K562 (cell line): ENCODE measurements around the gene CFAP54. TPM values are rescaled to one million over a fixed set of nuclear protein-coding genes. Genes with fewer than 3 reads are reported as not detected.

Source experiments
- ATAC-seq: fragments of 200-7000 bp; cut with Tn5 transposase; 3 replicates; pipeline ENCODE4 v1.9.1; 2020; ENCODE audit warnings: moderate library complexity
- BruUV-seq: library from RNA; stranded (reverse); fragments of 400-500 nt; replicated peaks from 2 replicates; lab custom pipeline; 2021; lab: Mats Ljungman, UMichigan
- CTCF ChIA-PET: fragments of 300-600 bp; formaldehyde crosslinking; extraction: SDS; loops from one replicate; lab custom pipeline; 2021; ENCODE audit warnings: low intra/inter-chr PET ratio; lab: Yijun Ruan, JAX
- POLR2A ChIA-PET: fragments of 300-600, 350-650 bp; sonication (Branson Sonifier 250); formaldehyde crosslinking; extraction: SDS; loops from one replicate; lab custom pipeline; 2021; ENCODE audit warnings: antibody characterized with exemption, inconsistent platforms; lab: Yijun Ruan, JAX
- DNase-seq, 4 experiments: peaks; one replicate each; pipeline versions ENCODE4 v3.0.0 to v3.0.0-alpha.2; 2011 to 2018; ENCODE audit warnings: low spot score in 3 of 4, mixed read lengths in 3 of 4; ENCODE audit errors: extremely low read depth in 1 of 4
- FAIRE-seq: peaks from 2 replicates; lab custom pipeline; 2011; peaks lifted over from hg19 to GRCh38; lab: Jason Lieb, UNC
- H2AFZ ChIP-seq: 2 replicates; pipeline ENCODE4 v1.6.0; 2011; ENCODE audit warnings: low read depth, low read length, control low read depth, inconsistent platforms
- H3K27ac ChIP-seq: fragments of 200-600 bp; 3 replicates; pipeline ENCODE4 v1.8.0; 2011; ENCODE audit warnings: low read depth, mild to moderate bottlenecking, control low read depth, inconsistent platforms, low read length, moderate library complexity, mixed read lengths; ENCODE audit errors: extremely low read depth
- H3K27me3 ChIP-seq, 2 experiments: fragments of 300-600 bp in 1 of 2; 2 replicates in 1 of 2; 3 replicates in 1 of 2; pipeline versions ENCODE4 v1.6.0 to v1.8.0; 2011; ENCODE audit warnings: inconsistent platforms in 2 of 2, low read length in 2 of 2, mild to moderate bottlenecking in 1 of 2, mixed read lengths in 1 of 2, moderate library complexity in 1 of 2; ENCODE audit not compliant: control insufficient read depth in 2 of 2, insufficient read depth in 2 of 2
- H3K36me3 ChIP-seq: fragments of 300-600 bp; 3 replicates; pipeline ENCODE4 v1.8.0; 2011; ENCODE audit warnings: mild to moderate bottlenecking, low read length, inconsistent platforms; ENCODE audit not compliant: control insufficient read depth, insufficient read depth
- H3K4me1 ChIP-seq, 2 experiments: fragments of 200-600 bp in 1 of 2; replicated peaks in 1 of 2; 2 replicates in 1 of 2; 3 replicates in 1 of 2; pipeline versions ENCODE4 v1.5.1 to v1.8.0; 2011; ENCODE audit warnings: inconsistent platforms in 2 of 2, low read length in 2 of 2, mild to moderate bottlenecking in 1 of 2, mixed read lengths in 1 of 2, moderate library complexity in 1 of 2; ENCODE audit not compliant: control insufficient read depth in 2 of 2, insufficient read depth in 2 of 2
- H3K4me2 ChIP-seq: 2 replicates; pipeline ENCODE4 v1.6.1; 2011; ENCODE audit warnings: low read length, control low read depth, inconsistent platforms, mixed read lengths; ENCODE audit not compliant: insufficient read depth
- H3K4me3 ChIP-seq: fragments of 200-600 bp; sonication (generic), shearing (Covaris generic); 2 replicates; pipeline ENCODE4 v1.5.1; 2016; ENCODE audit warnings: control low read depth, inconsistent platforms
- H3K79me2 ChIP-seq: fragments of 200-600 bp; 3 replicates; pipeline ENCODE4 v1.8.0; 2011; ENCODE audit warnings: low read length, inconsistent platforms; ENCODE audit not compliant: control insufficient read depth, insufficient read depth
- H3K9ac ChIP-seq, 2 experiments: 2 replicates each; pipeline versions ENCODE4 v1.6.0 to v1.6.1; 2011; ENCODE audit warnings: low read depth in 2 of 2, low read length in 2 of 2, control low read depth in 1 of 2, inconsistent platforms in 1 of 2, mild to moderate bottlenecking in 1 of 2, mixed read lengths in 1 of 2; ENCODE audit not compliant: insufficient read depth in 1 of 2
- H3K9me1 ChIP-seq: one replicate; pipeline ENCODE4 v1.6.0; 2011; ENCODE audit warnings: inconsistent platforms, mild to moderate bottlenecking, low read length, moderate library complexity; ENCODE audit not compliant: control insufficient read depth, insufficient read depth
- H3K9me3 ChIP-seq: replicated peaks from 2 replicates; pipeline ENCODE4 v1.5.1; 2011; ENCODE audit warnings: low read depth, low read length, inconsistent platforms; ENCODE audit not compliant: control insufficient read depth, insufficient read depth
- H4K20me1 ChIP-seq: replicated peaks from 2 replicates; pipeline ENCODE4 v1.6.1; 2011; ENCODE audit warnings: low read length, inconsistent platforms, mixed read lengths; ENCODE audit not compliant: control insufficient read depth, insufficient read depth
- GTF2A2 ChIP-seq: IDR thresholded peaks from 2 replicates; pipeline ENCODE4 v1.6.1; 2016; ENCODE audit warnings: mild to moderate bottlenecking, missing genetic modification characterization, missing compliant biosample characterization
- HDAC6 ChIP-seq: IDR thresholded peaks from 2 replicates; pipeline ENCODE4 v1.6.1; 2012; ENCODE audit warnings: low read depth, mild to moderate bottlenecking, control low read depth, inconsistent platforms, low read length, moderate library complexity
- HNRNPL ChIP-seq: fragments of 200-400 bp; formaldehyde crosslinking; IDR thresholded peaks from 2 replicates; pipeline ENCODE4 v1.6.1; 2017; ENCODE audit warnings: low read depth, mild to moderate bottlenecking, low read length
- KAT8 ChIP-seq: fragments of 450-650 bp; IDR thresholded peaks from 2 replicates; pipeline ENCODE4 v1.6.1; 2016; ENCODE audit warnings: low read depth, mild to moderate bottlenecking
- SIX5 ChIP-seq, 2 experiments: IDR thresholded peaks; 2 replicates each; pipeline ENCODE4 v1.6.1; 2011; ENCODE audit warnings: low read length in 2 of 2, borderline replicate concordance in 1 of 2, low read depth in 1 of 2, mild to moderate bottlenecking in 1 of 2, moderate library complexity in 1 of 2; ENCODE audit not compliant: insufficient read depth in 1 of 2
- SMAD2 ChIP-seq: fragments of 150-350 bp; IDR thresholded peaks from 2 replicates; pipeline ENCODE4 v1.6.1; 2014; ENCODE audit warnings: low read depth, mild to moderate bottlenecking, low read length
- XRCC5 ChIP-seq: fragments of 200-400 bp; formaldehyde crosslinking; IDR thresholded peaks from 2 replicates; pipeline ENCODE4 v1.6.1; 2017; ENCODE audit warnings: low read depth, mild to moderate bottlenecking, low read length
- ZNF449 ChIP-seq: fragments of 250-450 bp; sonication (Bioruptor Pico); IDR thresholded peaks from 2 replicates; pipeline ENCODE4 v1.8.0; 2022; ENCODE audit warnings: moderate library complexity, mild to moderate bottlenecking, inconsistent platforms
- WGBS: fragments of 100-300 bp; shearing (Covaris generic); methylation state at CpG from one replicate; pipeline ENCODE4 v1.1.6; 2016; ENCODE audit warnings: low coverage, mixed read lengths; ENCODE audit not compliant: insufficient coverage; ENCODE audit errors: missing lambda C conversion rate; 5-methylcytosine and 5-hydroxymethylcytosine counted together
- in situ Hi-C: fragments of 300-500 bp; cut with MboI; formaldehyde crosslinking; loops from 4 replicates; pipeline ENCODE4 v1.15.0; 2018; ENCODE audit warnings: inconsistent platforms, mixed read lengths
- intact Hi-C: fragments of 100-400 bp; cut with micrococcal nuclease; formaldehyde crosslinking; loops from 2 replicates; pipeline ENCODE4 v1.14.2; 2022
- polyA plus RNA-seq, 8 experiments: library from polyadenylated mRNA; depleted of rRNA in 4 of 8; stranded (reverse) in 5 of 8; unstranded in 3 of 8; fragments of >200 nt; fragmentation: Nextera tagmentation in 2 of 8; fragmentation: Illumina TruSeq in 1 of 8; extraction: Ambion mirVana in 2 of 8; extraction: Trizol in 1 of 8; gene quantifications; 2 replicates each; pipeline versions ENCODE4 v1.2.1 to v1.2.3, GENCODE V29; 2011 to 2014; ENCODE audit warnings: inconsistent platforms in 1 of 8, missing spikeins in 1 of 8
- total RNA-seq, 7 experiments: library from RNA; depleted of rRNA in 6 of 7; stranded (reverse); fragments of >200 nt in 6 of 7; fragmentation: Illumina TruSeq in 2 of 7; extraction: Trizol in 2 of 7; gene quantifications; 2 replicates each; pipeline versions ENCODE4 v1.2.1 to v1.2.3, GENCODE V29; 2011 to 2021; ENCODE audit warnings: low replicate concordance in 1 of 7
- TF ChIP-seq, protein P1 (sequence below), 2 experiments: fragments of 450-650 bp; IDR thresholded peaks; 2 replicates each; pipeline ENCODE4 v1.6.1; 2016; ENCODE audit warnings: mild to moderate bottlenecking in 2 of 2, borderline replicate concordance in 1 of 2, low read depth in 1 of 2, moderate library complexity in 1 of 2

Gene CFAP54
- total and polyA plus RNA-seq, 9 of the 15 experiments (the other 6 are each of a cell fraction or from before 2014, with no cell fraction given), result 0.03 to 0.23 (median 0.10) TPM; not detected in 3

DNA sequence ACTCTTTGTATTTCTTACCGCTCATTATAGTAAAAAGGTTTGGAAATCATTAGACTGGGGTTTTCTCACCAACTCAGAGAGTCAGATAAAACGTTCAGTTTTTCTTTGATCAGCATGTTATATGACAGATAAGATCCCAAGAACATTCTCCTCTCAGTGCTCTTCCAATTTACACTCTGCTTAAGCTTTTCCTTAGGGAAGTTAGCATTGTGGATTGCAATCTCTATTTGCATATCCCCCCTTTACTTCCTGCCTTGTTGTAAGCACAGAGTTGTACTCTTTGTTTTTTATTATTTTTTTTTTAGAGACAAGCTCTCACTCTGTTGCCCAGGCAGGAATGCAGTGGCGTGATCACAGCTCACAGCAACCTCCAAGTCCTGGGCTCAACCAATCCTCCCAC is 11.4 kb upstream of the CFAP54 start (continued):
- TF ChIP-seq XRCC5 (no peak), HDAC6 (no peak)
- TF ChIP-seq, all 486 proteins: peak for 0

DNA sequence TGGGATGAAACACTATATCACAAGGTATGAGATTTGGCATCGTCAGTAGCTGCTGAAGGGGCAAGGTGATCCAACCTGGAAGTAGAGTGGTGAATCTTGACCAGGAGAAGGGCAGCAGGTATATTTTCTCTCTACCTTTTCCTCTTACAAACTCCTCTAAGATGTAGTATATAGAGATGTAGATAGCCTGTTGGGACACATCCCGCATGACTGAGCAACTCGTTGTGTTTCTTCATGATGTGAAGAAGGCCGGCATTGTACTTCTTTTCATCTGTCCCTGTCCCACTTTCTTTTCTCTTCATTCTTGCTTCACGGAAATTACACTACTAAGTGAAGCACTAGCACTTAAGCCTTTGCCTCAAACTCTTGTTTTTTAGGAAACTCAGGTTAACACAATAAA is 7.3 kb upstream of the CFAP54 start:
- CTCF ChIA-PET, result no interaction called here

More for the DNA sequence above, 7.3 kb upstream of the CFAP54 start:
- no peak overlapping the region for H3K27ac ChIP-seq
- DNase-seq (no peak), ATAC-seq (no peak), FAIRE-seq (no peak)
- H3K4me1 ChIP-seq, result no peaks in the 10 kb centered on the region; a peak in 1 of 5 replicates
- no peaks in the 10 kb centered on the region for H4K20me1 ChIP-seq
- 18% methylated on average over 5 of the region's 5 CpGs for WGBS
- TF ChIP-seq ZNF449 (CRISPR knock-in tag) (no peak), HNRNPL (no peak), KAT8 (no peak), GTF2A2 (tag) (no peak), SMAD2 (no peak), SIX5 (IDR thresholded peaks at IDR 0.05; ENCODE audit: borderline replicate concordance in 1 of 2, insufficient read depth in 1 of 2, low read depth in 1 of 2, low read length in 2 of 2) (no peak)
- TF ChIP-seq, protein P1, sequence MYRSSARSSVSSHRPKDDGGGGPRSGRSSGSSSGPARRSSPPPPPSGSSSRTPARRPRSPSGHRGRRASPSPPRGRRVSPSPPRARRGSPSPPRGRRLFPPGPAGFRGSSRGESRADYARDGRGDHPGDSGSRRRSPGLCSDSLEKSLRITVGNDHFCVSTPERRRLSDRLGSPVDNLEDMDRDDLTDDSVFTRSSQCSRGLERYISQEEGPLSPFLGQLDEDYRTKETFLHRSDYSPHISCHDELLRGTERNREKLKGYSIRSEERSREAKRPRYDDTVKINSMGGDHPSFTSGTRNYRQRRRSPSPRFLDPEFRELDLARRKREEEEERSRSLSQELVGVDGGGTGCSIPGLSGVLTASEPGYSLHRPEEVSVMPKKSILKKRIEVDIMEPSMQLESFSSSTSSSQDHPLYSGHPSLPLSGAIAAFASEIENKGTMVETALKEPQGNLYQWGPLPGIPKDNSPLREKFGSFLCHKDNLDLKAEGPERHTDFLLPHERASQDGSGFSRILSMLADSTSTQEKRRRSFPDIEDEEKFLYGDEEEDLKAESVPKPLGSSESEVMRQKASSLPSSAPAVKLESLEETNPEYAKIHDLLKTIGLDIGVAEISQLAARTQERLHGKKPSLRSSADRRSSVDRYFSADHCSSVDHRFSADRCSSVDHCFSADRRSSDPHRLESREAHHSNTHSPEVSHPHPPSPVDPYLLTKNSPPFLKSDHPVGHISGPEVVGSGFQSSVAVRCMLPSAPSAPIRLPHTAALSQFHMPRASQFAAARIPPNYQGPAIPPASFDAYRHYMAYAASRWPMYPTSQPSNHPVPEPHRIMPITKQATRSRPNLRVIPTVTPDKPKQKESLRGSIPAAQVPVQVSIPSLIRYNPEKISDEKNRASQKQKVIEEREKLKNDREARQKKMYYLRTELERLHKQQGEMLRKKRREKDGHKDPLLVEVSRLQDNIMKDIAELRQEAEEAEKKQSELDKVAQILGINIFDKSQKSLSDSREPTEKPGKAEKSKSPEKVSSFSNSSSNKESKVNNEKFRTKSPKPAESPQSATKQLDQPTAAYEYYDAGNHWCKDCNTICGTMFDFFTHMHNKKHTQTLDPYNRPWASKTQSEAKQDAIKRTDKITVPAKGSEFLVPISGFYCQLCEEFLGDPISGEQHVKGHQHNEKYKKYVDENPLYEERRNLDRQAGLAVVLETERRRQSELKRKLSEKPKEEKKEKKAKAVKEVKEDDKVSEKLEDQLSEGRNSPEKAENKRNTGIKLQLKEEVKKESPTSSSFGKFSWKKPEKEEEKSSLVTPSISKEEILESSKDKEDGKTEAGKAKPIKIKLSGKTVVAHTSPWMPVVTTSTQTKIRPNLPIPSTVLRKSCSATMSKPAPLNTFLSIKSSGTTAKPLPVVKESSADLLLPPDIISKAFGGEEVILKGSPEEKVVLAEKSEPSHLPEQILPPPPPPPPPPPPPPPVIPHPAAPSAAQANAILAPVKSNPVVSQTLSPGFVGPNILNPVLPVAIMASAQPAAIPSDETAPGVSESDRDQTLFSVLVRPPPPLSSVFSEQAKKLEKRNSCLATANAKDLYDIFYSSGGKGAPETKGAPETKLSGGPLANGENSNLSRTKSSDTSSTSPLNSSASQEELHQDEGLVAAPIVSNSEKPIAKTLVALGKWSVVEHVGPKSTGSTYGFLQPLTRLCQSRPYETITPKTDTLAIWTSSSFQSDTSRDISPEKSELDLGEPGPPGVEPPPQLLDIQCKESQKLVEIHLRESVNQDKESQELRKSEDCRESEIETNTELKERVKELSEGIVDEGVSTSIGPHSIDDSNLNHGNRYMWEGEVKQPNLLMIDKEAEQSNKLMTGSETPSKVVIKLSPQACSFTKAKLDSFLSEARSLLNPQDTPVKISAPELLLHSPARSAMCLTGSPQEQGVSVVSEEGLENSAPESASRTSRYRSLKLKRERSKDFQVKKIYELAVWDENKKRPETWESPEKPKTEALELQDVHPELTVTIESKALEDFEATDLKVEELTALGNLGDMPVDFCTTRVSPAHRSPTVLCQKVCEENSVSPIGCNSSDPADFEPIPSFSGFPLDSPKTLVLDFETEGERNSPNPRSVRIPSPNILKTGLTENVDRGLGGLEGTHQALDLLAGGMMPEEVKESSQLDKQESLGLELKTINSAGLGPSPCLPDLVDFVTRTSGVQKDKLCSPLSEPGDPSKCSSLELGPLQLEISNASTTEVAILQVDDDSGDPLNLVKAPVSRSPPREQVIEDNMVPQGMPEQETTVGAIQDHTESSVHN (IDR thresholded peaks at IDR 0.05; ENCODE audit: borderline replicate concordance in 1 of 2, low read depth in 1 of 2), result no peak
- peaks cover 3 to 15% of the 10 kb centered on the region in 2 experiments; a peak in 3 of 5 replicates for H3K27me3 ChIP-seq
- H3K4me3 ChIP-seq, result no peak overlapping the region
- POLR2A ChIA-PET, result no interaction called here
- no peaks in the 10 kb centered on the region for H3K9me1 ChIP-seq
- H3K9me3 ChIP-seq, result no peaks in the 10 kb centered on the region
- BruUV-seq, result no TSS peak
- H3K4me2 ChIP-seq, result no peak overlapping the region
- no peak overlapping the region for H3K9ac ChIP-seq
- H2AFZ ChIP-seq, result no peak overlapping the region
- in situ Hi-C loops (no loop called here), intact Hi-C loops (no loop called here)
- no peaks in the 10 kb centered on the region for H3K79me2 ChIP-seq
- H3K36me3 ChIP-seq, result no peaks in the 10 kb centered on the region
